ENCODE results near the gene COX7A2L. TPM values are rescaled to one million over a fixed set of nuclear protein-coding genes. Genes with fewer than 3 reads are reported as not detected.

The COX7A2L gene
- total and polyA plus RNA-seq, 10 of the 15 experiments (the other 5 are each of a cell fraction or from before 2014, with no cell fraction given): 134 to 532 (median 222) TPM

DNA sequence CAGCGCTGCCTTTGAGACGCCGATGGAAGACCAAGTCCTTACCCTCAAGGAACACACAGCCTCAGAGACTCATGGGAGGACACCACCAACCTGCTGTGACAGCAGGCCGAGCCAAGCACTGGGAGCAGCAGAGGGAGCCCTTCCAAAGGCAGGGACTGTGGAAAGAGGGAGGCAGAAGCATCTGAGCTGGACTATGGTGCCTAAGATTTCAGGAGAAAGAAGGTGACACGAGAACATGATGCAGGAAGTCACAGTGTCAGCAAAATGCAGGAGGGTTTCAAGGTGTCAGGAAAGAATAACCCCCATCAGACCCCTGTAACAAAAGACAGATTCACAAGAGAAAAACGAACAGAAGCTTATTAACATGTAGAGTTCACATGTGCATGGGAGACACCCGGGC lies 24.2 kb upstream of the COX7A2L start (continued):
- TF ChIP-seq SMC3 (IDR thresholded peaks at IDR 0.05; ENCODE audit: borderline replicate concordance, low read length): no peak
- TF ChIP-seq, protein P1, sequence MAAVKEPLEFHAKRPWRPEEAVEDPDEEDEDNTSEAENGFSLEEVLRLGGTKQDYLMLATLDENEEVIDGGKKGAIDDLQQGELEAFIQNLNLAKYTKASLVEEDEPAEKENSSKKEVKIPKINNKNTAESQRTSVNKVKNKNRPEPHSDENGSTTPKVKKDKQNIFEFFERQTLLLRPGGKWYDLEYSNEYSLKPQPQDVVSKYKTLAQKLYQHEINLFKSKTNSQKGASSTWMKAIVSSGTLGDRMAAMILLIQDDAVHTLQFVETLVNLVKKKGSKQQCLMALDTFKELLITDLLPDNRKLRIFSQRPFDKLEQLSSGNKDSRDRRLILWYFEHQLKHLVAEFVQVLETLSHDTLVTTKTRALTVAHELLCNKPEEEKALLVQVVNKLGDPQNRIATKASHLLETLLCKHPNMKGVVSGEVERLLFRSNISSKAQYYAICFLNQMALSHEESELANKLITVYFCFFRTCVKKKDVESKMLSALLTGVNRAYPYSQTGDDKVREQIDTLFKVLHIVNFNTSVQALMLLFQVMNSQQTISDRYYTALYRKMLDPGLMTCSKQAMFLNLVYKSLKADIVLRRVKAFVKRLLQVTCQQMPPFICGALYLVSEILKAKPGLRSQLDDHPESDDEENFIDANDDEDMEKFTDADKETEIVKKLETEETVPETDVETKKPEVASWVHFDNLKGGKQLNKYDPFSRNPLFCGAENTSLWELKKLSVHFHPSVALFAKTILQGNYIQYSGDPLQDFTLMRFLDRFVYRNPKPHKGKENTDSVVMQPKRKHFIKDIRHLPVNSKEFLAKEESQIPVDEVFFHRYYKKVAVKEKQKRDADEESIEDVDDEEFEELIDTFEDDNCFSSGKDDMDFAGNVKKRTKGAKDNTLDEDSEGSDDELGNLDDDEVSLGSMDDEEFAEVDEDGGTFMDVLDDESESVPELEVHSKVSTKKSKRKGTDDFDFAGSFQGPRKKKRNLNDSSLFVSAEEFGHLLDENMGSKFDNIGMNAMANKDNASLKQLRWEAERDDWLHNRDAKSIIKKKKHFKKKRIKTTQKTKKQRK (IDR thresholded peaks at IDR 0.05; ENCODE audit: low read depth, low read length): no peak
- no peak for TF ChIP-seq SUPT20H (IDR thresholded peaks at IDR 0.05; ENCODE audit: borderline replicate concordance, control insufficient read depth, low read depth, low read length)
- TF ChIP-seq, protein P2, sequence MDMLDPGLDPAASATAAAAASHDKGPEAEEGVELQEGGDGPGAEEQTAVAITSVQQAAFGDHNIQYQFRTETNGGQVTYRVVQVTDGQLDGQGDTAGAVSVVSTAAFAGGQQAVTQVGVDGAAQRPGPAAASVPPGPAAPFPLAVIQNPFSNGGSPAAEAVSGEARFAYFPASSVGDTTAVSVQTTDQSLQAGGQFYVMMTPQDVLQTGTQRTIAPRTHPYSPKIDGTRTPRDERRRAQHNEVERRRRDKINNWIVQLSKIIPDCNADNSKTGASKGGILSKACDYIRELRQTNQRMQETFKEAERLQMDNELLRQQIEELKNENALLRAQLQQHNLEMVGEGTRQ (IDR thresholded peaks at IDR 0.05; ENCODE audit: borderline replicate concordance, low read depth, low read length): no peak

DNA sequence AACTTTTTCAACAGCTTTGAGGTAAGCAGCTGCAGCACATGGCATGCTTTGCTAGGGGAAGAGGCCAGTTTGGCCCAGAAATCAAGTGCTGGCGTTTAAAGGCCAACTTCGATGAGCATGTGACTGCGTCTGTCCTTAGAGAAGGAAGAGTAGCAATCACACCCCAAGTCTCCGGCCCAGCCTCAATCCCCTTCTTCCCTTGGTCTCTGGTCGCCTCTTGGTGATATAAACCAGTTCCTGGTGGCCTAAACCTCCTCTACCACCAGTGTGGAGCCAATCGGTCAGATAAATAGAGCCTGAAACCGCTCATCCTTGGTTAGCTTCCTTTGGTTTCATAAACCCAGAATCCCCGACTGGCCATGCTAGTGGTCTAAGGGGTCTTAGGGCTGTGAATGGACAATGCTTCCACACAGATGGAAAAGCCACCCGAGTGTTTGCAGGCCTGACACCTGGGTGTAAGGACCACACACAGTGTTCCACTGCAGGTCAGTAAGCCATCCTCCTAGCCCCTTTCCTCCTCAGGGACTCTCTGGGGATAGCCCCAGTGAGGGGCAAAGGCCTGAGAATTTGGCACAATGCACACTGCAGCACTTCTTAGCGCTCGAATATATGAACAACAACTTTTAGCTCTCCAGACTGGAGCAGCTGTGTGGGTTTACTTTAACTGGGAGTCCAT lies 23.0 kb upstream of the COX7A2L start:
- H4K20me1 ChIP-seq (ENCODE audit: control insufficient read depth, insufficient read depth): no peaks in the 10 kb centered on the region
- no peak overlapping the region for H3K9ac ChIP-seq (ENCODE audit: control insufficient read depth, insufficient read depth, low read length)
- intact Hi-C loops (cut with micrococcal nuclease; ENCODE audit: unreplicated experiment): no loop called here
- no peaks in the 10 kb centered on the region; a peak in 1 of 4 replicates for H3K27me3 ChIP-seq (replicated peaks in 1 of 2; ENCODE audit: control insufficient read depth in 2 of 2, insufficient read depth in 2 of 2, low read length in 1 of 2)
- no peak for DNase-seq (ENCODE audit: low read depth, low spot score)
- SMC1A ChIA-PET (ENCODE audit: uncharacterized antibody, unreplicated experiment): no interaction called here
- CTCF ChIA-PET: interaction anchor here (1.0 kb wide), 1 partner anchor 10 kb away, joined by 3 read pairs; no protein-coding TSS in a partner anchor
- RAD21 ChIA-PET (ENCODE audit: unreplicated experiment): no interaction called here
- POLR2A ChIA-PET: no interaction called here
- no peak for ATAC-seq
- no peaks in the 10 kb centered on the region for H3K4me1 ChIP-seq (ENCODE audit: control insufficient read depth, insufficient read depth, low read length)
- H3K27ac ChIP-seq (ENCODE audit: control insufficient read depth, insufficient read depth): no peak overlapping the region
- no peaks in the 10 kb centered on the region for H3K9me3 ChIP-seq (replicated peaks; ENCODE audit: control insufficient read depth, insufficient read depth, low read length)
- in situ Hi-C loops (cut with MboI): no loop called here
- H3K79me2 ChIP-seq (ENCODE audit: control insufficient read depth, insufficient read depth, low read length): no peaks in the 10 kb centered on the region
- BruUV-seq (replicated peaks): no TSS peak
- H3K36me3 ChIP-seq (ENCODE audit: control insufficient read depth in 2 of 2, insufficient read depth in 2 of 2, low read length in 1 of 2): no peaks in the 10 kb centered on the region
- WGBS (ENCODE audit: insufficient coverage, insufficient replicate concordance, low lambda C conversion rate, missing lambda C conversion rate): 27% methylated on average over 11 of the region's 11 CpGs
- no peak overlapping the region for H2AFZ ChIP-seq (ENCODE audit: control insufficient read depth, low read depth, low read length)
- no peak overlapping the region for H3K4me3 ChIP-seq
- no peak overlapping the region for H3K4me2 ChIP-seq (ENCODE audit: control insufficient read depth, insufficient read depth)
- FAIRE-seq: no peak
- TF ChIP-seq, protein P3, sequence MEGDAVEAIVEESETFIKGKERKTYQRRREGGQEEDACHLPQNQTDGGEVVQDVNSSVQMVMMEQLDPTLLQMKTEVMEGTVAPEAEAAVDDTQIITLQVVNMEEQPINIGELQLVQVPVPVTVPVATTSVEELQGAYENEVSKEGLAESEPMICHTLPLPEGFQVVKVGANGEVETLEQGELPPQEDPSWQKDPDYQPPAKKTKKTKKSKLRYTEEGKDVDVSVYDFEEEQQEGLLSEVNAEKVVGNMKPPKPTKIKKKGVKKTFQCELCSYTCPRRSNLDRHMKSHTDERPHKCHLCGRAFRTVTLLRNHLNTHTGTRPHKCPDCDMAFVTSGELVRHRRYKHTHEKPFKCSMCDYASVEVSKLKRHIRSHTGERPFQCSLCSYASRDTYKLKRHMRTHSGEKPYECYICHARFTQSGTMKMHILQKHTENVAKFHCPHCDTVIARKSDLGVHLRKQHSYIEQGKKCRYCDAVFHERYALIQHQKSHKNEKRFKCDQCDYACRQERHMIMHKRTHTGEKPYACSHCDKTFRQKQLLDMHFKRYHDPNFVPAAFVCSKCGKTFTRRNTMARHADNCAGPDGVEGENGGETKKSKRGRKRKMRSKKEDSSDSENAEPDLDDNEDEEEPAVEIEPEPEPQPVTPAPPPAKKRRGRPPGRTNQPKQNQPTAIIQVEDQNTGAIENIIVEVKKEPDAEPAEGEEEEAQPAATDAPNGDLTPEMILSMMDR (IDR thresholded peaks at IDR 0.05 in 2 of 3, conservative IDR thresholded peaks at IDR 0.05 in 1 of 3; ENCODE audit: control insufficient read depth in 2 of 3, extremely low read depth in 1 of 3, insufficient read depth in 1 of 3, low read depth in 3 of 3, low read length in 3 of 3): no peak
- TF ChIP-seq RELA (IDR thresholded peaks at IDR 0.05; ENCODE audit: borderline replicate concordance, partially characterized antibody) (no peak), RAD51 (IDR thresholded peaks at IDR 0.05) (no peak), SRF (IDR thresholded peaks at IDR 0.05; ENCODE audit: low read depth in 2 of 2, low read length in 2 of 2) (no peak), WRNIP1 (IDR thresholded peaks at IDR 0.05; ENCODE audit: borderline replicate concordance, low read depth, low read length) (no peak), SIN3A (IDR thresholded peaks at IDR 0.05; ENCODE audit: low read depth, low read length) (no peak)
- TF ChIP-seq, protein P4, sequence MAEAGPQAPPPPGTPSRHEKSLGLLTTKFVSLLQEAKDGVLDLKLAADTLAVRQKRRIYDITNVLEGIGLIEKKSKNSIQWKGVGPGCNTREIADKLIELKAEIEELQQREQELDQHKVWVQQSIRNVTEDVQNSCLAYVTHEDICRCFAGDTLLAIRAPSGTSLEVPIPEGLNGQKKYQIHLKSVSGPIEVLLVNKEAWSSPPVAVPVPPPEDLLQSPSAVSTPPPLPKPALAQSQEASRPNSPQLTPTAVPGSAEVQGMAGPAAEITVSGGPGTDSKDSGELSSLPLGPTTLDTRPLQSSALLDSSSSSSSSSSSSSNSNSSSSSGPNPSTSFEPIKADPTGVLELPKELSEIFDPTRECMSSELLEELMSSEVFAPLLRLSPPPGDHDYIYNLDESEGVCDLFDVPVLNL (IDR thresholded peaks at IDR 0.05; ENCODE audit: low read depth, low read length): no peak
- TF ChIP-seq, protein P5, sequence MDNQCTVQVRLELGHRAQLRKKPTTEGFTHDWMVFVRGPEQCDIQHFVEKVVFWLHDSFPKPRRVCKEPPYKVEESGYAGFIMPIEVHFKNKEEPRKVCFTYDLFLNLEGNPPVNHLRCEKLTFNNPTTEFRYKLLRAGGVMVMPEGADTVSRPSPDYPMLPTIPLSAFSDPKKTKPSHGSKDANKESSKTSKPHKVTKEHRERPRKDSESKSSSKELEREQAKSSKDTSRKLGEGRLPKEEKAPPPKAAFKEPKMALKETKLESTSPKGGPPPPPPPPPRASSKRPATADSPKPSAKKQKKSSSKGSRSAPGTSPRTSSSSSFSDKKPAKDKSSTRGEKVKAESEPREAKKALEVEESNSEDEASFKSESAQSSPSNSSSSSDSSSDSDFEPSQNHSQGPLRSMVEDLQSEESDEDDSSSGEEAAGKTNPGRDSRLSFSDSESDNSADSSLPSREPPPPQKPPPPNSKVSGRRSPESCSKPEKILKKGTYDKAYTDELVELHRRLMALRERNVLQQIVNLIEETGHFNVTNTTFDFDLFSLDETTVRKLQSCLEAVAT (IDR thresholded peaks at IDR 0.05): no peak

All from GM12878 (cell line).